Muscle of back (tissue), 13 donors: ENCODE measurements around the gene EPHB4. TPM values are rescaled to one million over a fixed set of nuclear protein-coding genes. Genes with fewer than 3 reads are reported as not detected.

Source experiments
- DNase-seq, 3 donors: peaks; one replicate each; pipeline versions ENCODE4 v3.0.0 to v3.0.0-alpha.2; 2013
- long read RNA-seq, 9 donors: transcript quantifications; one replicate each; lab custom pipeline, GENCODE V29; 2026
- polyA plus RNA-seq, 10 donors: library from polyadenylated mRNA; unstranded; fragments of 120-200 nt; gene quantifications; one replicate each; pipeline ENCODE4 v1.2.1, GENCODE V29; 2013; ENCODE audit not compliant: insufficient read length in 10 of 10

Gene EPHB4
- 10 to 100 TPM; 38.5 to 78.6 (median 48.4) TPM for polyA plus RNA-seq
- long read RNA-seq, donor 1, full-length matches to known transcripts, result 2 of 59 reads
- long read RNA-seq, donor 1, partial matches to known transcripts, result 57 of 59 reads
- long read RNA-seq, donor 1, other reads (novel, unspliced or antisense), result 0 of 59 reads
- long read RNA-seq, donor 2, full-length matches to known transcripts, result 6 of 72 reads
- long read RNA-seq, donor 2, partial matches to known transcripts, result 58 of 72 reads
- long read RNA-seq, donor 2, other reads (novel, unspliced or antisense), result 8 of 72 reads
- long read RNA-seq, donor 3, result 0 reads
- long read RNA-seq, donor 4, full-length matches to known transcripts, result 4 of 4 reads
- long read RNA-seq, donor 4, partial matches to known transcripts, result 0 of 4 reads
- long read RNA-seq, donor 4, other reads (novel, unspliced or antisense), result 0 of 4 reads
- long read RNA-seq, donor 5, partial matches to known transcripts, result 103 of 103 reads
- long read RNA-seq, donor 5, other reads (novel, unspliced or antisense), result 0 of 103 reads
- long read RNA-seq, donor 6, full-length matches to known transcripts, result 5 of 81 reads
- long read RNA-seq, donor 6, partial matches to known transcripts, result 76 of 81 reads
- long read RNA-seq, donor 6, other reads (novel, unspliced or antisense), result 0 of 81 reads
- long read RNA-seq, donor 7, full-length matches to known transcripts, result 2 of 86 reads
- long read RNA-seq, donor 7, partial matches to known transcripts, result 79 of 86 reads
- long read RNA-seq, donor 7, other reads (novel, unspliced or antisense), result 5 of 86 reads
- long read RNA-seq, donor 8, full-length matches to known transcripts, result 5 of 5 reads
- long read RNA-seq, donor 8, partial matches to known transcripts, result 0 of 5 reads
- long read RNA-seq, donor 8, other reads (novel, unspliced or antisense), result 0 of 5 reads
- long read RNA-seq, donor 9, result 0 reads

- peak; percentile 90 to 97 (median 92) for DNase-seq
These were observed at the start of gene EPHB4 for GRCh38 chr7:100827330-100828226. TSS of gene EPHB4 (minus strand) at chr7:100827523. CDS start at chr7:100827030, 493 bp downstream.

- DNase-seq, result no peak
These were observed 48.0 kb upstream of the EPHB4 start for GRCh38 chr7:100875356-100875751.

DNA sequence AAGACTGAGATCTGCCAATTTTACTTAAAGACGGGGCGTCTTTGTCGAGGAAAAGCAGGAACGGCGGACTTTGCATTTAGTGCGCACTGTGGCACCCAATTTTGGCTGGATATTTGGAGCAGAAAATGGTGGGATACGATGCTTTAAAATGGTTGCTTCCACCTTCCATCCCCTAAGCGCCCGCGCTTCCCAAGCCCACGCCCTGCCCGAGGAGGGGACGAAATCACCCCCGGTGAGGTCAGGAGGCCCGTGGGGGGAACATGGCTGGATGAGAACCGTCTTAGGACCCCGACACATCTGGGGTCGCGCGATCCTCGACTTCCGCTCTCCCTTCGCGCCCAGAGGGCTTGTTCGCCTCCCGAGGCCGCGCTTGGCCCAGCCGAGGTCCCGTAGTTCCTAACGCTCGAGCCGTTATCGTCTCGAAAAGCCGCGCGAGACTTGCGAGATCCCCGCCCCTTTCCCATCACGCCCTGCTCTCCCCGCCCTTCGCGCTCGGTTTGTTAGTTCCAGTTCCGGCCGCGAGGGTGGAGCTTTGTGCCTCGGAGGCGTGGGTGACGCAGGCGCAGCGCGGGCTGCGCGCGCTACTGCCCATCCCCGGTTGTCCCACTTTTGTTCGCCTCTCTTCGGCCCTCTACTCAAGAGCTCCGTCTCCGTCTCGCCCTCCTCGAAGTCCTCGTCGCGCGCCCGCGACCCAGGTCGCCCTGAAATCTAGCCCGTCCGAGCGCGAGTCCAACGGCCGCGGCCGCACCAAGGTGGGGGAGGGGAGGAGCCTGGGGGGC lies 47.4 kb upstream of the EPHB4 start, which contains the start of gene SRRT:
Gene SRRT, plus strand, starts transcription at position 527 of the 779 bp plus-strand sequence. CDS start 488 bp downstream, outside the sequence.
- peak; percentile 99 for DNase-seq

- no peak for DNase-seq
These were observed 46.9 kb upstream of the EPHB4 start for GRCh38 chr7:100874300-100874576.

DNA sequence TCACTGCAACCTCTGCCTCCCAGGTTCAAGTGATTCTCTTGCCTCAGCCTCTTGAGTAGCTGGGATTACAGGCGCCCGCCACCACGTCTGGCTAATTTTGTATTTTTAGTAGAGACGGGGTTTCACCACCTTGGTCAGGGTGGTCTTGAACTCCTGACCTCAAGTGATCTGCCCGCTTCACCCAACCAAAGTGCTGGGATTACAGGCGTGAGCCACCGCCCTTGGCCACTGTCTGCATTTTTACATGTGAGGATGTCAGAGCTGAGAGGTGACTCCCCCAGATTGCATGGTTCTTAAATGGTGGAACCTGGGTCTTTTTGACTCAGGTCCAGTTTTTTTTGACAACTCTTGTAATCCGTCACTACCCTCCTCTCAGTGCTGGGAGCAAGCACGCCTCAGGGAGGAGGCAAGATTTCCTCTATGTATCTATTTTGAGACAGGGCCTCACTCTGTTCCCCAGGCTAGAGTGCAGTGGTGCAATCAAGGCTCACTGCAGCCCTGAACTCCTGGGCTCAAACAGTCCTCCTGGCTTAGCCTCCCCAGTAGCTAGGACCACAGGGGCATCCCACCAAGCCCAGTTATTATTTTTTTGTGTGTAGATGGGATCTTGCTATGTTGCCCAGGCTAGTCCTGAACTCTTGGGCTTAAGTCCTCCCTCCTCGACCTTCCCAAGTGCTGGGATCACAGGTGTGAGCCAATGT lies 46.4 kb upstream of the EPHB4 start:
- no peak for DNase-seq

- DNase-seq, result peak in 1 of 3 donors; percentile 61
These were observed 40.6 kb upstream of the EPHB4 start for GRCh38 chr7:100867776-100868485.

DNA sequence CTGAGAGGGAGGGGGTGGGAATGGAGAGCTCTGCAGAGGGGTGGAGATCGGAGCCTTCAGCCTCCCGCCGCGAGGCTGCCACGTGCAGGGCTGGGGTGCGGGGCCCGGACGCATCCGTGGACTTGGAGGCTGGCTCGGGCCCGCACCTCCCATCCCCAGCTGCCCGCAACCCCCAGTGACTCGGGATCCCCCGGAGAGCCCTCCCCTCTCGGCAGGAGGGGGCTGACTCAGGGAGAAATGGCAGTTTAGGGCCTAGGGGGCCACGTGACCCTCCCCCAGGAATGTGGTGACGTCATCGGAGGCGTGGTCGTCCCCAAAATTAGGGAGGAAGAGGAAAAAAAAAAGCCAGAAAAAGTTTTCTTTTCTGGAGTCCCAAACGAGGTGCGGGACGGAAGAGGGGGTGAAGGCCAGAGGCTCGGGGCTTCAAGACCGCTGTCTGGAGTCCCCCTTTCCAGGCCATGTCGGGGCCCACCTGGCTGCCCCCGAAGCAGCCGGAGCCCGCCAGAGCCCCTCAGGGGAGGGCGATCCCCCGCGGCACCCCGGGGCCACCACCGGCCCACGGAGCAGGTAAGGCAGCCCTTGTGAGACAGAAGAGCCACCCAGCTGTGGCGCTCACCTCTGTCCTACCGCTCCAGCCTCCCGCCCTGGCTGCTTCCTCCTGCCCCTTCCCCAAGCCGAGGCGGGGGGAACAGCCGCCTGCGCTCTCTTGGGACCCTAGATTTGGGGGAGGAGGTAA lies 39.9 kb upstream of the EPHB4 start, which contains the start of gene TRIP6:
Gene TRIP6, plus strand, starts transcription at position 348 of the 736 bp plus-strand sequence. Its CDS starts 111 bp downstream, at position 459.
- DNase-seq, result peak; percentile 94 to 98 (median 95)

- no peak for DNase-seq
These were observed 39.4 kb upstream of the EPHB4 start for GRCh38 chr7:100866729-100867039.

GRCh38 chr7:100865938-100866728 lies 38.8 kb upstream of the EPHB4 start:
- peak in 2 of 3 donors; percentile 50 to 72 for DNase-seq

GRCh38 chr7:100865372-100865911 lies 38.1 kb upstream of the EPHB4 start:
- DNase-seq, result peak in 1 of 3 donors; percentile 40

- no peak for DNase-seq
These were observed 37.0 kb upstream of the EPHB4 start for GRCh38 chr7:100864263-100864845.

- peak in 1 of 3 donors; percentile 36 for DNase-seq
These were observed 36.2 kb upstream of the EPHB4 start for GRCh38 chr7:100863406-100863950.

GRCh38 chr7:100861616-100861985 lies 34.3 kb upstream of the EPHB4 start:
- no peak for DNase-seq

DNA sequence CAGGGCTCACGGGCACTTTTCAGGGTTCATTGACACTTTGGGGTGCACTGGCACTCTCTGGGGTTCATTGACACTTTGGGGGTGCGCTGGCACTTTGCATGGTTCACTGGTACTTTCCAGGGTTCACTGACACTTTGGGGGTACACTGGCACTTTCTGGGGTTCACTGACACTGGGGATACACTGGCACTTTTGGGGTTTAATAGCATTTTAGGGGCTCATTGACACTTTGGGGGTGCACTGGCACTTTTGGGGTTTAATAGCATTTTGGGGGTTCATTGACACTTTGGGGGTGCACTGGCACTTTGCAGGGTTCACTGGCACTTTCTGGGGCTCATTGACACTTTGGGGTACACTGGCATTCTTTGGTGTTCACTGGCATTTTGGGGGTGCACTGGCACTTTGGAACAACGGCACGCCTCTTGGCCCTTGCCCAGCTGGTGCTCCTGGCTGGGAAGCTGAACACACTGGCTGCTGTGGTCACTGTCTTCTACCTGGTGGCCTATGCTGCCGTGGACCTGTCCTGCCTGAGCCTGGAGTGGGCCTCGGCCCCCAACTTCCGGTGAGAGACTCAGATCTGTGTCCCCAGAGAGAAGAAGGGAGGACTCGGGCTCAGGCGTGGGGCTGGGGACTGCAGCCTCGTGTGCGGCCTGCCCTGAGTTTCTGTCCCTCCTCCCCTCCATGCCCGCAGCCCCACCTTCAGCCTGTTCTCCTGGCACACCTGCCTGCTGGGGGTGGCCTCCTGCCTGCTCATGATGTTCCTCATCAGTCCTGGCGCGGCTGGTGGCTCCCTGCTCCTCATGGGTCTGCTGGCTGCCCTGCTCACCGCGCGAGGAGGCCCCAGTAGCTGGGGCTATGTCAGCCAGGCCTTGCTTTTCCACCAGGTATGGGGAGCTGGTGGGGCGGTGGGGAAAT lies 33.6 kb upstream of the EPHB4 start:
- no peak for DNase-seq

GRCh38 chr7:100859856-100860255 lies 32.5 kb upstream of the EPHB4 start:
- DNase-seq, result no peak

DNA sequence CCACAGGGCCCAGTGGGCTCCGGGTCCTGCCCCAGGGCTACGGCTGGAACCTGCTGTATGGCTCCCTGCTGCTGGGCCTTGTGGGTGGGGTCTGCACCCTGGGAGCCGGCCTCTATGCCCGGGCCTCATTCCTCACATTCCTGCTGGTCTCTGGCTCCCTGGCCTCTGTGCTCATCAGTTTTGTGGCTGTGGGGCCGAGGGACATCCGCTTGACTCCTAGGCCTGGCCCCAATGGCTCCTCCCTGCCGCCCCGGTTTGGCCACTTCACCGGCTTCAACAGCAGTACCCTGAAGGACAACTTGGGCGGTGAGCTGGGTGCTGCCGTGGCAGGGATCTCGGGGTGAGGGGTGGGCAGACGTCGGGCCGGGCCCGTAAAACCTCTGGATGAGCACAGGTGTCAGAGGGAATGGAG lies 29.6 kb upstream of the EPHB4 start:
- DNase-seq, result no peak
